Measurements from ENCODE around the gene IQSEC1. TPM values are rescaled to one million over a fixed set of nuclear protein-coding genes. Genes with fewer than 3 reads are reported as not detected.

Gene IQSEC1
- total RNA-seq, 4 donors from 2014 or later = 24.0 to 43.0 (median 31.8) TPM

- no peak for DNase-seq
- 91 to 94% methylated on average over 7 to 10 of the region's 10 CpGs for WGBS, 2 donors (ENCODE audit: low coverage in 1 of 2)
- no peak overlapping the region for H3K27ac ChIP-seq
- no peak overlapping the region for H3K4me3 ChIP-seq
- no peaks in the 10 kb centered on the region for H3K4me1 ChIP-seq
- in situ Hi-C loops (cut with MboI; ENCODE audit: low pct_ligation_motif_present in 1 of 4, low pct_unique_long_range_greater_than_20kb in 1 of 4, low sequenced_read_pairs in 3 of 4) (no loop called here), intact Hi-C loops (cut with DNase I; ENCODE audit: low total_unique reads) (no loop called here)
- H3K9me3 ChIP-seq = no peaks in the 10 kb centered on the region
- no peaks in the 10 kb centered on the region for H3K27me3 ChIP-seq
- no peaks in the 10 kb centered on the region for H3K36me3 ChIP-seq
- TF ChIP-seq CTCF (IDR thresholded peaks at IDR 0.05) (no peak), POLR2A (IDR thresholded peaks at IDR 0.05) (no peak), EP300 (IDR thresholded peaks at IDR 0.05; ENCODE audit: low read depth) (no peak)
These were observed 96.0 kb downstream of the IQSEC1 start for GRCh38 chr3:12977117-12977808.

GRCh38 chr3:12975748-12976522 lies 97.3 kb downstream of the IQSEC1 start:
- intact Hi-C loops (cut with DNase I; ENCODE audit: low total_unique reads) (no loop called here), in situ Hi-C loops (cut with MboI; ENCODE audit: low pct_ligation_motif_present in 1 of 4, low pct_unique_long_range_greater_than_20kb in 1 of 4, low sequenced_read_pairs in 3 of 4) (no loop called here)
- 91% methylated on average over 12 of the region's 12 CpGs; no CpG with 5 or more reads in 1 of the 2 donors for WGBS, 2 donors (ENCODE audit: low coverage in 1 of 2)
- no peaks in the 10 kb centered on the region for H3K9me3 ChIP-seq
- no peaks in the 10 kb centered on the region for H3K27me3 ChIP-seq
- H3K27ac ChIP-seq = no peak overlapping the region
- no peak overlapping the region for H3K4me3 ChIP-seq
- TF ChIP-seq CTCF (IDR thresholded peaks at IDR 0.05) (no peak), POLR2A (IDR thresholded peaks at IDR 0.05) (no peak), EP300 (IDR thresholded peaks at IDR 0.05; ENCODE audit: low read depth) (no peak), POLR2AphosphoS5 (IDR thresholded peaks at IDR 0.05) (no peak)
- no peak for DNase-seq
- no peaks in the 10 kb centered on the region for H3K36me3 ChIP-seq
- H3K4me1 ChIP-seq = no peaks in the 10 kb centered on the region

- 80 to 90% methylated on average over 3 to 6 of the region's 6 CpGs for WGBS, 2 donors (ENCODE audit: low coverage in 1 of 2)
- TF ChIP-seq CTCF (IDR thresholded peaks at IDR 0.05) (no peak), POLR2A (IDR thresholded peaks at IDR 0.05) (no peak), EP300 (IDR thresholded peaks at IDR 0.05; ENCODE audit: low read depth) (no peak), POLR2AphosphoS5 (IDR thresholded peaks at IDR 0.05) (no peak)
- H3K36me3 ChIP-seq = no peaks in the 10 kb centered on the region
- in situ Hi-C loops (cut with MboI; ENCODE audit: low pct_ligation_motif_present in 1 of 4, low pct_unique_long_range_greater_than_20kb in 1 of 4, low sequenced_read_pairs in 3 of 4) = no loop called here
- no peak overlapping the region for H3K27ac ChIP-seq
- H3K4me1 ChIP-seq = no peaks in the 10 kb centered on the region
- H3K4me3 ChIP-seq = no peak overlapping the region
- no peaks in the 10 kb centered on the region for H3K27me3 ChIP-seq
- no peak for DNase-seq
- H3K9me3 ChIP-seq = no peaks in the 10 kb centered on the region
- intact Hi-C loops (cut with DNase I; ENCODE audit: low total_unique reads) = no loop called here
These were observed 98.4 kb downstream of the IQSEC1 start for GRCh38 chr3:12974819-12975218.

- in situ Hi-C loops (cut with MboI; ENCODE audit: low pct_ligation_motif_present in 1 of 4, low pct_unique_long_range_greater_than_20kb in 1 of 4, low sequenced_read_pairs in 3 of 4) (no loop called here), intact Hi-C loops (cut with DNase I; ENCODE audit: low total_unique reads) (no loop called here)
- no peak for TF ChIP-seq CTCF (IDR thresholded peaks at IDR 0.05)
- TF ChIP-seq POLR2AphosphoS5 (IDR thresholded peaks at IDR 0.05) = no peak
- TF ChIP-seq EP300 (IDR thresholded peaks at IDR 0.05; ENCODE audit: low read depth) = no peak
- TF ChIP-seq POLR2A (IDR thresholded peaks at IDR 0.05) = no peak
- H3K9me3 ChIP-seq = no peaks in the 10 kb centered on the region
- no peaks in the 10 kb centered on the region for H3K36me3 ChIP-seq
- H3K4me3 ChIP-seq = no peak overlapping the region
- WGBS, 2 donors (ENCODE audit: low coverage in 1 of 2) = 89% methylated on average over 6 of the region's 6 CpGs; no CpG with 5 or more reads in 1 of the 2 donors
- H3K4me1 ChIP-seq = no peaks in the 10 kb centered on the region
- H3K27ac ChIP-seq = no peak overlapping the region
- no peak for DNase-seq
- H3K27me3 ChIP-seq = no peaks in the 10 kb centered on the region
These were observed 98.9 kb downstream of the IQSEC1 start for GRCh38 chr3:12974334-12974733.

All from transverse colon (tissue), 4 donors.